Measurements from ENCODE around the gene AZU1. TPM values are rescaled to one million over a fixed set of nuclear protein-coding genes. Genes with fewer than 3 reads are reported as not detected.

AZU1 gene
- total and polyA plus RNA-seq, 8 donors: 1.3 to 4.7 (median 2.3) TPM

DNA sequence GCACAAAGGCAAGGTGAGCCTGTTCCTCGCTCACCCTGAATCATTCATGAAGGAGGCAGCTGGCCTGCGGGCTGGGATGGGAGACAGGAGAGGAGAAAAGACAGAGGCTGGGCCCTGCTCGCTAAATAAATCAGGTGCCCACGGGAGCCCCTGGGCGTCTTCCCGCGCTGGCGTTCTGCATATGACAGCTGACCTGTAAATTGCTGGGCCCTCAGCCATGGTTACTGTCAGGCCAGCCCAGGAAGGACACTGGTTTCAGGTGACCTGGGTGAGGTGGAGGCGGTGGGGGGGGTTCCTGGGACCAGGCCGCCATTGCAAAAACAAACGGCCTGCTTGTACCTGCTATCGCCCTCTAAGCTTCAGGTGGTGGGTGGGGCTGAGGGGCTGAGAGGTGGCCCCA, 33.8 kb upstream of the AZU1 start:
- Histone ChIP-seq H3K9me3 (no peaks in the 10 kb centered on the region), H3K4me3 (no peak overlapping the region), H3K27me3 (no peaks in the 10 kb centered on the region), H3K36me3 (no peaks in the 10 kb centered on the region), H3K4me1 (peaks cover 7 to 50% of the 10 kb centered on the region in 2 donors), H3K27ac (no peak overlapping the region)
- intact Hi-C loops (cut with DNase I): no loop called here
- DNase-seq (no peak), ATAC-seq (no peak)
- TF ChIP-seq, protein P1, sequence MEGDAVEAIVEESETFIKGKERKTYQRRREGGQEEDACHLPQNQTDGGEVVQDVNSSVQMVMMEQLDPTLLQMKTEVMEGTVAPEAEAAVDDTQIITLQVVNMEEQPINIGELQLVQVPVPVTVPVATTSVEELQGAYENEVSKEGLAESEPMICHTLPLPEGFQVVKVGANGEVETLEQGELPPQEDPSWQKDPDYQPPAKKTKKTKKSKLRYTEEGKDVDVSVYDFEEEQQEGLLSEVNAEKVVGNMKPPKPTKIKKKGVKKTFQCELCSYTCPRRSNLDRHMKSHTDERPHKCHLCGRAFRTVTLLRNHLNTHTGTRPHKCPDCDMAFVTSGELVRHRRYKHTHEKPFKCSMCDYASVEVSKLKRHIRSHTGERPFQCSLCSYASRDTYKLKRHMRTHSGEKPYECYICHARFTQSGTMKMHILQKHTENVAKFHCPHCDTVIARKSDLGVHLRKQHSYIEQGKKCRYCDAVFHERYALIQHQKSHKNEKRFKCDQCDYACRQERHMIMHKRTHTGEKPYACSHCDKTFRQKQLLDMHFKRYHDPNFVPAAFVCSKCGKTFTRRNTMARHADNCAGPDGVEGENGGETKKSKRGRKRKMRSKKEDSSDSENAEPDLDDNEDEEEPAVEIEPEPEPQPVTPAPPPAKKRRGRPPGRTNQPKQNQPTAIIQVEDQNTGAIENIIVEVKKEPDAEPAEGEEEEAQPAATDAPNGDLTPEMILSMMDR (IDR thresholded peaks at IDR 0.05): no peak

GRCh38 chr19:795073-795611, 32.5 kb upstream of the AZU1 start:
- intact Hi-C loops (cut with DNase I): no loop called here
- TF ChIP-seq, protein P1 (IDR thresholded peaks at IDR 0.05): no peak
- Histone ChIP-seq H3K27me3 (no peaks in the 10 kb centered on the region), H3K36me3 (peaks cover 0 to 12% of the 10 kb centered on the region in 2 donors), H3K4me3 (no peak overlapping the region), H3K27ac (no peak overlapping the region), H3K4me1 (peaks cover 10 to 52% of the 10 kb centered on the region in 2 donors), H3K9me3 (no peaks in the 10 kb centered on the region)
- ATAC-seq (no peak), DNase-seq (peak in 1 of 4 donors; percentile 84)

DNA sequence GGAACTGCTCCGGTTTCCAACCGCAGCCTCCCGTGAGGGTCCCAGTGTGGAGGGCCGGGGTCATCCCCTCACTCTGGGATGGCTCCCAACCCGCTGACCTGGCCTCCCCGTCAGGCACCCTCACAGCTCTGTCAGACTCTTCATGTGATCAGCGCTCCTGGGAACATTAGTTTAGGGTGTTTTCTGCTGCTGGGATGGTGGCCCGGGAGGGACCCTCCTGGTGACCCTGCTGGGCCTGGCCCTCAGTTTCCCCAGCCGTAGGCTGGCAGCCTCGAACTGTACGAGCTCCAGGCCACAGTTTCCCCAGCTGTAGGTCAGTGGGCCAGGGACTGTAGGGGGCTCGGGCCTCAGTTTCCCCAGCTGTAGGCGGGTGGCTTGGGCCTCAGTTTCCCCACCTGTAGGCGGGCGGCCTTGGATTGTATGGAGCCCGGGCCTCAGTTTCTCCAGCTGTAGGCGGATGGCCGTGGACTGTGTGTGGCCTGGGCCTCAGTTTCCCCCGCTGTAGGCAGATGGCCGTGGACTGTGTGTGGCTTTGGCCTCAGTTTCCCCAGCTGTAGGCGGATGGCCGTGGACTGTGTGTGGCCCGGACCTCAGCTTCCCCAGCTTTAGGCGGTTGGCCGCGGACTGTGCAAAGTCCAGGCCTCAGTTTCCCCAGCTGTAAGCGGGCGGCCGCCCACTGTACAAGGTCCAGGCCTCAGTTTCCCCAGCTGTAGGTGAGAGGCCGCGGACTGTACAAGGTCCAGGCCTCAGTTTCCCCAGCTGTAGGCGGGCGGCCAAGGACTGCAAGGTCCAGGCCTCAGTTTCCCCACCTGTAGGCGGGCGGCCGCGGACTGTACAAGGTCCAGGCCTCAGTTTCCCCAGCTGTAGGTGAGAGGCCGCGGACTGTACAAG, 31.7 kb upstream of the AZU1 start:
- H3K27ac ChIP-seq: peak overlapping the region; percentile 89 to 95
- no peak for DNase-seq
- peak overlapping the region; percentile 71 to 94 for H3K4me3 ChIP-seq
- ATAC-seq: no peak
- H3K36me3 ChIP-seq: peaks cover 0 to 20% of the 10 kb centered on the region in 2 donors
- H3K4me1 ChIP-seq: peaks cover 18 to 56% of the 10 kb centered on the region in 2 donors
- no peaks in the 10 kb centered on the region for H3K9me3 ChIP-seq
- intact Hi-C loops (cut with DNase I): no loop called here
- H3K27me3 ChIP-seq: no peaks in the 10 kb centered on the region
- TF ChIP-seq, protein P1 (IDR thresholded peaks at IDR 0.05): no peak

DNA sequence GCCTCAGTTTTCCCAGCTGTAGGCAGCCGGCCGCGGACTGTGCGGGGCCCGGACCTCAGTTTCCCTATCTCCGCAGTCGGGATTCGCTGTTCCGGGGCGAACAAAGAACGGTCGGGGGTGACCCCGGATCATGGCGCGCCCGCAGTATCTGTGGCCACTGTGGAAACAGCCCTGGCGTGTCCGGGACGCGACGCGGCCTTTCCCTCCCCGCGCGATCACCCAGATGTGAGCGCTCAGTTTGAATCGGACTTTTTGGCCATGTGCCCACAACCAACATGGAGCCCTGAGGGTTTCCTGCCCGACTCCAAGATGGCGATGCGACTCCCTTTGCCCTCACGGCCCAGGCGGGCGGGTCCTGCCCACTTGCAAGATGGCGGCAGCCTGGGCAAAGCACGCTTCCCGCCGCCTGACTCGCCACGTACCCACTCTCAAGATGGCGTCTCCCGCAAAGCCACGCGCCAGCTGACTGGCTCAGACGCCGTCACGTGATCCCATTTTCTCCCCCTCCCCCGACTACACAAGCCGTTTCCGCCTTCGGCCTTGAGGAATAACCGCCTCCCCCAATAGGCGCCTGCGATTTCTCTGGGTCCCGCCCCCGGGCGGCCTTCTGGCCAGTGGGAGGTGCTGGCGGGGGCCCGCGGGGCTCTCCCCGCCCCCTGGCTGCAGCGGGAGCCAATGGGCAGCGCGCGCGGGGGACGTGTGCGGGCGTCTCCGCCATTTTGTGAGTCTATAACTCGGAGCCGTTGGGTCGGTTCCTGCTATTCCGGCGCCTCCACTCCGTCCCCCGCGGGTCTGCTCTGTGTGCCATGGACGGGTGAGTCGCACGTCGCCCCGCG, 30.7 kb upstream of the AZU1 start, which contains the start of gene PTBP1:
TSS of gene PTBP1 (plus strand) at position 761 of the 836 bp plus-strand sequence. CDS start at position 807, 46 bp downstream.
- Histone ChIP-seq H3K27ac (peak within 1 kb of the TSS; percentile 95 to 97), H3K4me1 (peaks cover 28 to 61% of the 10 kb centered on the region in 2 donors), H3K36me3 (peaks cover 0 to 30% of the 10 kb centered on the region in 2 donors), H3K4me3 (peak within 1 kb of the TSS; percentile 82 to 94), H3K27me3 (no peaks in the 10 kb centered on the region), H3K9me3 (no peaks in the 10 kb centered on the region)
- peak; percentile 100 for DNase-seq
- peak; percentile 88 for ATAC-seq
- TF ChIP-seq, protein P1 (IDR thresholded peaks at IDR 0.05): peak in 1 of 2 donors; percentile 6
- intact Hi-C loops (cut with DNase I): no loop called here
